ENCODE results near the gene HSFX1.

The HSFX1 gene

DNA sequence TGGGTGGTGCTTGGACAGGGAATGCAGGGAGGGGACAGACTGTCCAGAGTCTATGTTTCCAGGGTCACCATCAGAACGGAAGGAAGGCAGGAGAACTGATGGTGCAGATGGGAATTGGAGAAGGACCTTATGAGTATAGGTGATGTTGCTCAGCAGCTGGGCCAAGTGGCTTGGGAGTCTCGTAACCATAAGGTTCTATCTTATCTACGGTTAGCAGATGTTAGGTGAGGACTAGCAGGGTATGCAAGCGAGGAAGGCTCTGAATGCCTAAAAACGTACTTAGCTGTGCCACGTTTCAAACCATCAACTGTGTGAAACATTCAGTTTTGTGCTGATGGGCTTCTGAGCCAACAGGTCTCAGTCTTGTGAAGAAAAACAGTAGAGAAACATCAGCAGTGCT lies 30.2 kb downstream of the HSFX1 start:
- no peaks in the 10 kb centered on the region for H3K9me2 ChIP-seq (ENCODE audit: low read depth, low read length)
- H3K4me3 ChIP-seq (ENCODE audit: low read depth, low read length, poor library complexity, severe bottlenecking): no peak overlapping the region
- H4K20me1 ChIP-seq (ENCODE audit: insufficient read depth, low read length): no peaks in the 10 kb centered on the region
- no peaks in the 10 kb centered on the region for H3K27me3 ChIP-seq (ENCODE audit: insufficient read depth, low read length)
- H3K9ac ChIP-seq (ENCODE audit: low read length): no peak overlapping the region
- H3K4me1 ChIP-seq (ENCODE audit: insufficient read depth, low read length, severe bottlenecking): no peaks in the 10 kb centered on the region
- H2AFZ ChIP-seq (ENCODE audit: low read length): no peak overlapping the region
- H3K27ac ChIP-seq (ENCODE audit: low read depth, low read length, poor library complexity, severe bottlenecking): no peak overlapping the region
- H3K36me3 ChIP-seq (ENCODE audit: insufficient read depth, low read length): no peaks in the 10 kb centered on the region
- TF ChIP-seq EZH2 (IDR thresholded peaks at IDR 0.05; ENCODE audit: borderline replicate concordance, low read length): no peak
- TF ChIP-seq, protein P1, sequence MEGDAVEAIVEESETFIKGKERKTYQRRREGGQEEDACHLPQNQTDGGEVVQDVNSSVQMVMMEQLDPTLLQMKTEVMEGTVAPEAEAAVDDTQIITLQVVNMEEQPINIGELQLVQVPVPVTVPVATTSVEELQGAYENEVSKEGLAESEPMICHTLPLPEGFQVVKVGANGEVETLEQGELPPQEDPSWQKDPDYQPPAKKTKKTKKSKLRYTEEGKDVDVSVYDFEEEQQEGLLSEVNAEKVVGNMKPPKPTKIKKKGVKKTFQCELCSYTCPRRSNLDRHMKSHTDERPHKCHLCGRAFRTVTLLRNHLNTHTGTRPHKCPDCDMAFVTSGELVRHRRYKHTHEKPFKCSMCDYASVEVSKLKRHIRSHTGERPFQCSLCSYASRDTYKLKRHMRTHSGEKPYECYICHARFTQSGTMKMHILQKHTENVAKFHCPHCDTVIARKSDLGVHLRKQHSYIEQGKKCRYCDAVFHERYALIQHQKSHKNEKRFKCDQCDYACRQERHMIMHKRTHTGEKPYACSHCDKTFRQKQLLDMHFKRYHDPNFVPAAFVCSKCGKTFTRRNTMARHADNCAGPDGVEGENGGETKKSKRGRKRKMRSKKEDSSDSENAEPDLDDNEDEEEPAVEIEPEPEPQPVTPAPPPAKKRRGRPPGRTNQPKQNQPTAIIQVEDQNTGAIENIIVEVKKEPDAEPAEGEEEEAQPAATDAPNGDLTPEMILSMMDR (IDR thresholded peaks at IDR 0.05; ENCODE audit: low read length): no peak
- no peaks in the 10 kb centered on the region for H3F3A ChIP-seq (ENCODE audit: insufficient read depth, low read length)
- H3K79me2 ChIP-seq (ENCODE audit: insufficient read depth, low read length): no peaks in the 10 kb centered on the region
- no peaks in the 10 kb centered on the region for H3K9me3 ChIP-seq (ENCODE audit: low read length)
- no peak overlapping the region for H3K4me2 ChIP-seq (ENCODE audit: low read length)

DNA sequence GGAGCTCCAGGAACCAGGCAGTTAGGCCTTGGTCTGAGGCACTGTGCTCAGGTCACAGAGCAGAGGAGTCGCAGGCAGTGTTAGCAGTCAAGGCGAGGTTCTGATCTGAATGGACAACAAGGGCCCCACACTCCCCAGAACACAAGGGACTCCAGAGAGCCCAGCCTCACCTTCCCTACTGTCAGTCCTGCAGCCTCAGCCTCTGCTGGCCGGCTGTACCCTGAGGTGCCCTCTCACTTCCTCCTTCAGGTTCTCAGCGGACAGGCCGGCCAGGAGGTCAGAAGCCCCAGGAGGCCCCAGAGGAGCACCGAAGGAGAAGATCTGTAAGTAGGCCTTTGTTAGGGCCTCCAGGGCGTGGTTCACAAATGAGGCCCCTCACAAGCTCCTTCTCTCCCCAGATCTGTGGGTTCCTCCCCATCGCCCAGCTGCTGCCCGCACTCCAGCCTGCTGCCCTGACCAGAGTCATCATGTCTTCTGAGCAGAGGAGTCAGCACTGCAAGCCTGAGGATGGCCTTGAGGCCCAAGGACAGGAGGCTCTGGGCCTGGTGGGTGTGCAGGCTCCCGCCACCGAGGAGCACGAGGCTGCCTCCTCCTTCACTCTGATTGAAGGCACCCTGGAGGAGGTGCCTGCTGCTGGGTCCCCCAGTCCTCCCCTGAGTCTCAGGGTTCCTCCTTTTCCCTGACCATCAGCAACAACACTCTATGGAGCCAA lies 34.0 kb downstream of the HSFX1 start:
- Histone ChIP-seq H3K4me1 (ENCODE audit: insufficient read depth, low read length, severe bottlenecking) (no peaks in the 10 kb centered on the region), H2AFZ (ENCODE audit: low read length) (no peak overlapping the region), H3K79me2 (ENCODE audit: insufficient read depth, low read length) (no peaks in the 10 kb centered on the region), H3K4me3 (ENCODE audit: low read depth, low read length, poor library complexity, severe bottlenecking) (no peak overlapping the region), H3K9me2 (ENCODE audit: low read depth, low read length) (no peaks in the 10 kb centered on the region), H3K4me2 (ENCODE audit: low read length) (no peak overlapping the region), H3K9ac (ENCODE audit: low read length) (no peak overlapping the region), H3K27me3 (ENCODE audit: insufficient read depth, low read length) (no peaks in the 10 kb centered on the region), H3K36me3 (ENCODE audit: insufficient read depth, low read length) (no peaks in the 10 kb centered on the region), H4K20me1 (ENCODE audit: insufficient read depth, low read length) (no peaks in the 10 kb centered on the region), H3F3A (ENCODE audit: insufficient read depth, low read length) (no peaks in the 10 kb centered on the region), H3K9me3 (ENCODE audit: low read length) (no peaks in the 10 kb centered on the region), H3K27ac (ENCODE audit: low read depth, low read length, poor library complexity, severe bottlenecking) (no peak overlapping the region)
- TF ChIP-seq, protein P1 (IDR thresholded peaks at IDR 0.05; ENCODE audit: low read length): no peak
- TF ChIP-seq EZH2 (IDR thresholded peaks at IDR 0.05; ENCODE audit: borderline replicate concordance, low read length): no peak

DNA sequence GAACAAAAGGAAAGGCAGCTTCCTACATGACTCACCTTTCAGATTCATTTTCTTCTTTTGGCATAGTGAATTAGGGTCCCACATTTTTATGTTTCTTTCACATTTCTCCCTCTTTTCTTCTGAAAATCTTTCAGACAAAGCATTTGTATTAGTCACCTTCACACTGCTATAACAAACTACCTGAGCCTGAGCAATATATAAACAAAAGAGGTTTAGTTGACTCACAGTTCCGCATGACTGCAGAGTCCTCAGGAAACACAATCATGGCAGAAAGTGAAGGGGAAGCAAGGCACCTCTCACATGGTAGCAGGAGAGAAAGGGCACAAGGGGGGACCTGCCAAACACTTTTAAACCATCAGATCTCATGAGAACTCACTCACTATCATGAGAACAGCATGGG lies 44.8 kb downstream of the HSFX1 start:
- no peak overlapping the region for H3K4me3 ChIP-seq (ENCODE audit: low read depth, low read length, poor library complexity, severe bottlenecking)
- no peaks in the 10 kb centered on the region for H3K9me2 ChIP-seq (ENCODE audit: low read depth, low read length)
- H3K9ac ChIP-seq (ENCODE audit: low read length): no peak overlapping the region
- no peaks in the 10 kb centered on the region for H3K27me3 ChIP-seq (ENCODE audit: insufficient read depth, low read length)
- H3K27ac ChIP-seq (ENCODE audit: low read depth, low read length, poor library complexity, severe bottlenecking): no peak overlapping the region
- H3K79me2 ChIP-seq (ENCODE audit: insufficient read depth, low read length): no peaks in the 10 kb centered on the region
- no peak overlapping the region for H3K4me2 ChIP-seq (ENCODE audit: low read length)
- no peak overlapping the region for H2AFZ ChIP-seq (ENCODE audit: low read length)
- no peaks in the 10 kb centered on the region for H3K36me3 ChIP-seq (ENCODE audit: insufficient read depth, low read length)
- H3K9me3 ChIP-seq (ENCODE audit: low read length): no peaks in the 10 kb centered on the region
- H4K20me1 ChIP-seq (ENCODE audit: insufficient read depth, low read length): no peaks in the 10 kb centered on the region
- TF ChIP-seq, protein P1 (IDR thresholded peaks at IDR 0.05; ENCODE audit: low read length): no peak
- no peak for TF ChIP-seq EZH2 (IDR thresholded peaks at IDR 0.05; ENCODE audit: borderline replicate concordance, low read length)
- no peaks in the 10 kb centered on the region for H3K4me1 ChIP-seq (ENCODE audit: insufficient read depth, low read length, severe bottlenecking)
- no peaks in the 10 kb centered on the region for H3F3A ChIP-seq (ENCODE audit: insufficient read depth, low read length)

Measured in OCI-LY1 (cell line).